ENCODE measurements around the gene CTBP2. TPM values are rescaled to one million over a fixed set of nuclear protein-coding genes. Genes with fewer than 3 reads are reported as not detected.

CTBP2 gene
- total RNA-seq, 1 donor from 2014 or later = 55.2 TPM

DNA sequence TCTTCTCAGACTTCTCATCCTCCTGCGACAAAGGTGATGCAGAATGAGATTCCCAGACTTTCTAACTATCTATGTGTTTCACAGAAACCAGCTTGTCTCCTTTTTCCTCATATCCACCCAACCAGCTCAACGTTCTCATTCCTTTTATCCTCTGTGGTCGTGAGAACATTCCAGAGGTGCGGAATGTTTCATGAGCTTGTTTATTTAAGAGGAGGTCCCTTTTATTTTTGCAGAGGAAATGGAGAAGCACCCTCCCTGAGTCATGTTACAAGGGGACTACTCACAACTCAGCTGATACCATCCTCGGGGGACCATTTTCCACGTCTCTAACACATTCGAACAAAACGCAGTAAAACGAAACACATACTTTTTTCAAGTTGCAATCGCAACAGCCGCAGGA is 125.2 kb downstream of the CTBP2 start:
- no peaks in the 10 kb centered on the region for H3K9me3 ChIP-seq (ENCODE audit: low read depth)
- peaks cover 3% of the 10 kb centered on the region for H3K27me3 Mint-ChIP-seq (ENCODE audit: insufficient read depth, low read depth)
- H3K4me1 ChIP-seq = no peaks in the 10 kb centered on the region
- H2AFZ ChIP-seq (replicated peaks) = no peak overlapping the region
- peaks cover 98% of the 10 kb centered on the region for H3K79me2 ChIP-seq (ENCODE audit: low read depth)
- no peak overlapping the region for H3K27ac Mint-ChIP-seq
- H3K36me3 ChIP-seq = no peaks in the 10 kb centered on the region
- H3K27me3 ChIP-seq = no peaks in the 10 kb centered on the region
- H3K4me1 Mint-ChIP-seq = peaks cover 31% of the 10 kb centered on the region
- no peaks in the 10 kb centered on the region for H3K9me3 Mint-ChIP-seq
- no peak overlapping the region for H3K4me3 ChIP-seq
- no peak overlapping the region for H3K4me3 Mint-ChIP-seq
- no peak overlapping the region for H3K9ac ChIP-seq
- no peak for TF ChIP-seq EZH2 (IDR thresholded peaks at IDR 0.05)
- TF ChIP-seq, protein P1, sequence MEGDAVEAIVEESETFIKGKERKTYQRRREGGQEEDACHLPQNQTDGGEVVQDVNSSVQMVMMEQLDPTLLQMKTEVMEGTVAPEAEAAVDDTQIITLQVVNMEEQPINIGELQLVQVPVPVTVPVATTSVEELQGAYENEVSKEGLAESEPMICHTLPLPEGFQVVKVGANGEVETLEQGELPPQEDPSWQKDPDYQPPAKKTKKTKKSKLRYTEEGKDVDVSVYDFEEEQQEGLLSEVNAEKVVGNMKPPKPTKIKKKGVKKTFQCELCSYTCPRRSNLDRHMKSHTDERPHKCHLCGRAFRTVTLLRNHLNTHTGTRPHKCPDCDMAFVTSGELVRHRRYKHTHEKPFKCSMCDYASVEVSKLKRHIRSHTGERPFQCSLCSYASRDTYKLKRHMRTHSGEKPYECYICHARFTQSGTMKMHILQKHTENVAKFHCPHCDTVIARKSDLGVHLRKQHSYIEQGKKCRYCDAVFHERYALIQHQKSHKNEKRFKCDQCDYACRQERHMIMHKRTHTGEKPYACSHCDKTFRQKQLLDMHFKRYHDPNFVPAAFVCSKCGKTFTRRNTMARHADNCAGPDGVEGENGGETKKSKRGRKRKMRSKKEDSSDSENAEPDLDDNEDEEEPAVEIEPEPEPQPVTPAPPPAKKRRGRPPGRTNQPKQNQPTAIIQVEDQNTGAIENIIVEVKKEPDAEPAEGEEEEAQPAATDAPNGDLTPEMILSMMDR (IDR thresholded peaks at IDR 0.05) = no peak
- TF ChIP-seq EZH2phosphoT487 (IDR thresholded peaks at IDR 0.05) = no peak
- H4K20me1 ChIP-seq (ENCODE audit: low read depth) = peaks cover 97% of the 10 kb centered on the region
- DNase-seq (ENCODE audit: low spot score) = no peak
- peaks cover 1% of the 10 kb centered on the region for H3F3A ChIP-seq (ENCODE audit: low read depth)
- no peak overlapping the region for H3K4me2 ChIP-seq
- H3K36me3 Mint-ChIP-seq = peaks cover 18% of the 10 kb centered on the region
- H3K27ac ChIP-seq = no peak overlapping the region

DNA sequence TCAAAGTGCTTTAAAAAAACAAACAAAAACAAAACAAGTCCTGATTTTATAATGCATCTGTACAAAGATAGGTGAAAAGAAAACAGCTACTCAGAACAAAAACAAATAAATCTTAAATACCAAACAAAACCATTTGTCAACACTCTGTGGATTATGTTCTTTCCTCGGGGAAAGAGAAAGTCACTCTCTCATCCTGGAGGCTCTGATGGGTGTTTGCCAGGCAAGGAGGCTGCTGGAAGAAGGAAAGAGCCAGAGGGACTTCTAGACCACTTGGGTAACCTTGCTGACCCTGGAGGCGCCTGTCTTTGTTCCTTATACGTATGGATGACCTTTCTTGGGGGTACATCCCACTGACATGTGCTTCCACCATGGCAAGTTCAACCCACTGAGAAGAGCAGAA is 125.7 kb downstream of the CTBP2 start:
- Histone ChIP-seq H3K9me3 (ENCODE audit: low read depth) (no peaks in the 10 kb centered on the region), H3K9ac (no peak overlapping the region), H3K4me1 (no peaks in the 10 kb centered on the region), H3F3A (ENCODE audit: low read depth) (peaks cover 5% of the 10 kb centered on the region), H3K4me2 (no peak overlapping the region), H3K79me2 (ENCODE audit: low read depth) (peaks cover 98% of the 10 kb centered on the region), H2AFZ (replicated peaks) (no peak overlapping the region), H4K20me1 (ENCODE audit: low read depth) (peaks cover 97% of the 10 kb centered on the region), H3K4me3 (no peak overlapping the region), H3K27me3 (no peaks in the 10 kb centered on the region), H3K36me3 (no peaks in the 10 kb centered on the region), H3K27ac (no peak overlapping the region)
- Mint-ChIP-seq H3K36me3 (peaks cover 20% of the 10 kb centered on the region), H3K9me3 (no peaks in the 10 kb centered on the region), H3K27ac (no peak overlapping the region), H3K27me3 (ENCODE audit: insufficient read depth, low read depth) (peaks cover 3% of the 10 kb centered on the region), H3K4me3 (no peak overlapping the region), H3K4me1 (peaks cover 31% of the 10 kb centered on the region)
- DNase-seq (ENCODE audit: low spot score) = no peak
- TF ChIP-seq, protein P1 (IDR thresholded peaks at IDR 0.05) = no peak
- no peak for TF ChIP-seq EZH2 (IDR thresholded peaks at IDR 0.05)
- no peak for TF ChIP-seq EZH2phosphoT487 (IDR thresholded peaks at IDR 0.05)

DNA sequence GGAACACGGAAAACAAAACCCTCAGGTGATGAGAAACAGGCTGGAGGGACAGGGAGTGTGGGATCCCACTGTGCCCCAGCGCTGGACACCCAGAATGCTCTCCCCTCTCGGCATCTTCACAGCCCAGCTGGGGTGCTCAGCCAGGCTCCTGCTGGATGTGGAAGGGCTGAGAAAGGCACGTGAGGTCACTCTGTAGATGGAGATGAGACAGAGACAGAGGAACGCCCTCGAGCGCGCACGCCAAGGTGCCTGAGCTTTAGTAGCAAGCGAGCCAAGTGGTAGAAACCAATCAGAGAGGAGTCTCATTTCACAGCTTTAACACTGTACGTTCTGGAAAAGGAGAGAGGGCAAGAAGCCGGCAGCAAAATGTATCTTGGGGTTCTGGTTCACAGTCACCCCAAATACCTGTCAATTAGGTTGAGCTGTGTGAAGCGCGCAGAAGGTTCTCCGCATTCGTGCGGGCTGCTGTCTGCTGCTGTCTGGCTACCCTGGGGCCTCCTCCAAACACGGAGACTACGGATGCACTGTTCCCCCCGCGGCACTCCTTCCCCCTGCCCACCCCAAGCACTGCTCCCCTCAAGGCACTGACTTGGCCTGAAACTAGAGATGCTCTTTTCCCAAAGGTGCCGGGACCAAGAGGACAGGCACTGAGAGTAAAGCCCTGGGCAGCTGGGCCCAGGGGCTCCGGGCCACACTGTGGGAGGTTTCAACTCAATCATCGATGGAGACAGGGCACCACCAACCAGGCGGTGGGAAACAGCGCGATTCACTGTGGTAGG is 127.0 kb downstream of the CTBP2 start:
- no peak overlapping the region for H3K4me3 ChIP-seq
- Mint-ChIP-seq H3K4me3 (no peak overlapping the region), H3K9me3 (no peaks in the 10 kb centered on the region), H3K36me3 (peaks cover 20% of the 10 kb centered on the region), H3K27ac (no peak overlapping the region), H3K27me3 (ENCODE audit: insufficient read depth, low read depth) (peaks cover 3% of the 10 kb centered on the region), H3K4me1 (peaks cover 33% of the 10 kb centered on the region)
- H3K79me2 ChIP-seq (ENCODE audit: low read depth) = peaks cover 98% of the 10 kb centered on the region
- no peak for TF ChIP-seq EZH2phosphoT487 (IDR thresholded peaks at IDR 0.05)
- no peak for TF ChIP-seq EZH2 (IDR thresholded peaks at IDR 0.05)
- H4K20me1 ChIP-seq (ENCODE audit: low read depth) = peaks cover 98% of the 10 kb centered on the region
- H3K4me2 ChIP-seq = no peak overlapping the region
- H3K27ac ChIP-seq = no peak overlapping the region
- H3K9me3 ChIP-seq (ENCODE audit: low read depth) = no peaks in the 10 kb centered on the region
- H3K9ac ChIP-seq = no peak overlapping the region
- peaks cover 16% of the 10 kb centered on the region for H3F3A ChIP-seq (ENCODE audit: low read depth)
- no peak overlapping the region for H2AFZ ChIP-seq (replicated peaks)
- no peaks in the 10 kb centered on the region for H3K27me3 ChIP-seq
- no peaks in the 10 kb centered on the region for H3K36me3 ChIP-seq
- no peak for DNase-seq (ENCODE audit: low spot score)
- peaks cover 9% of the 10 kb centered on the region for H3K4me1 ChIP-seq

DNA sequence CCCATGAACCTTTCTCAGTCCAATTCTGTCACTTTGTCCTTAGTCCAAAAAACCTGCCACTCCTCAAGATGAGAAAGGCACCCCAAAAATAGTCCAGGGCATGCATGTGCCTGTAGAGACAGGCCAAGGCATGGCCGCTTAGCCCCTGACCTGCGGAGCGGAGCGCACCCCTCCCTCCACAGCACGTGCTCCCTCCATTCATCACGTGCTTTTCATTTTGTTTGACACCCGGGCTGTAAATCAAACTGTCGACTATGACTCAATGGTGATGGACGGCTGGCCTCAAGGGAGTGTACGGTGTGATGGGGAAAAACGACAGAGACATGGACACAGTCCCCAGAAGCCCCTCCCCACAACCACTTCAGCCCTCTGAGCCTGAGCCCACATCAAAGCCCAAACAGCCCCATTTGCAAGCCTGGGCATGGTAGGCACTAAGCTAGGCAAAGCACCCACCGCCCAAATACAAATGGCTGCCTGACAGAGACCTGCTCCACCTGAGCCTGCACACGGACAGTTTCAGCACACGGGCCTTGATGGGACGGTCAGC is 127.8 kb downstream of the CTBP2 start:
- H3K4me1 Mint-ChIP-seq = peaks cover 36% of the 10 kb centered on the region
- Histone ChIP-seq H3K79me2 (ENCODE audit: low read depth) (peaks cover 98% of the 10 kb centered on the region), H3K4me2 (no peak overlapping the region), H3K4me3 (no peak overlapping the region), H3K4me1 (peaks cover 16% of the 10 kb centered on the region), H3K27ac (no peak overlapping the region), H3K36me3 (no peaks in the 10 kb centered on the region), H3F3A (ENCODE audit: low read depth) (peaks cover 21% of the 10 kb centered on the region), H2AFZ (replicated peaks) (no peak overlapping the region), H4K20me1 (ENCODE audit: low read depth) (peaks cover 98% of the 10 kb centered on the region), H3K27me3 (no peaks in the 10 kb centered on the region), H3K9ac (no peak overlapping the region), H3K9me3 (ENCODE audit: low read depth) (no peaks in the 10 kb centered on the region)
- peaks cover 20% of the 10 kb centered on the region for H3K36me3 Mint-ChIP-seq
- H3K9me3 Mint-ChIP-seq = no peaks in the 10 kb centered on the region
- DNase-seq (ENCODE audit: low spot score) = no peak
- no peak overlapping the region for H3K27ac Mint-ChIP-seq
- TF ChIP-seq EZH2 (IDR thresholded peaks at IDR 0.05) = no peak
- TF ChIP-seq EZH2phosphoT487 (IDR thresholded peaks at IDR 0.05) = no peak
- H3K4me3 Mint-ChIP-seq = no peak overlapping the region
- peaks cover 3% of the 10 kb centered on the region for H3K27me3 Mint-ChIP-seq (ENCODE audit: insufficient read depth, low read depth)

All from neural progenitor cell (in vitro differentiated cells).